Anterior cingulate cortex (tissue), 58 donors: Measurements from ENCODE around the gene IWS1.
A peak's percentile ranks its signal among the peaks of the same experiment; 100 is the strongest.
"Not testable (repeated sequence)": the region's sequence is repeated elsewhere in the genome, so short reads cannot be mapped to it uniquely, and the experiment has no call there.

Source experiments
- DNase-seq, 58 donors: peaks; one replicate each; lab custom pipeline; 2025; lab: John Stamatoyannopoulos, UW

The IWS1 gene

DNA sequence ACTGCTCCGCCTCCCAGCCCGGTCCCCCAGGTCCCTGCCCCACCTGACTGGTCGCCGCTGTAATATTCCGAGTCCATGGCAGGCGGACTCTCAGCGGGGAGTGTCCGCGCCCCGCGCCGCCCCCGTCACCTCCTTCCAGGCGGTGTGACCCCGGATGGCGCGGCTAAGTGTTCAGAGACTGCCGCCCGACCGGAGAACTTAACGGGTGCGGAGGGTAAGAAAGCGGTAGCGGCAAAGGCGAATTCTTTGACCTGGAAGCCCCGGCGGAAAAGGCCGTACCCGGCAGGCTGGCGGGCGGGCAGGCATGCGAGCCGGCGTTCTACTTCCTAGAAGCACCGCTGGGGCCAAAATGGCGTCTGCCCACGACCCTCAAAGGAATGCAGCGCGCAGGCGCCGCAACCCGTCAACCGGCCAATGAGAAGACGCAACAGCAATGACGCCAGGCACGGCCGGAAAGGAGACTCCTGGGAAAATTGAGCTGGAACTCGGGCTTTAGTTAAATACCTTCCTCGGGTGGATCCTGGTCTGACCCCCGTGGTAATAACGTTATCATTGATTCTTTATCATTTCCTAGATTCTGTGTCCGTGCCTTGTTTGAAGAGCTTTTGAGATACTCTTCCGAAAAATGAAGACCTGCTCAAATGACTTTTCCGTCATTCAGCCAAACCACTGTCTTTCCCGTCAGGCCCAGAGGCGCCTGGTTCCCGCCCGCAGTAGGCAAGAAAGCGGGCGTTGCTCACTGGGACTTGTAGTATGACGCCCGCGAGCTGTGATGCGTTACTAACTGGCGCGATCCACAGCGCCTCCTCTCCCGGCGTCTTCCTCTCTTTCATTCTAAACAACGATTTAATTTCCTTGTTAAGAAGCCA is at the start of gene IWS1:
IWS1 (minus strand) TSS at position 358 of the 869 bp plus-strand sequence; CDS start at position 77, 281 bp downstream.
- DNase-seq, result peak; percentile 64 to 98 (median 92)

DNA sequence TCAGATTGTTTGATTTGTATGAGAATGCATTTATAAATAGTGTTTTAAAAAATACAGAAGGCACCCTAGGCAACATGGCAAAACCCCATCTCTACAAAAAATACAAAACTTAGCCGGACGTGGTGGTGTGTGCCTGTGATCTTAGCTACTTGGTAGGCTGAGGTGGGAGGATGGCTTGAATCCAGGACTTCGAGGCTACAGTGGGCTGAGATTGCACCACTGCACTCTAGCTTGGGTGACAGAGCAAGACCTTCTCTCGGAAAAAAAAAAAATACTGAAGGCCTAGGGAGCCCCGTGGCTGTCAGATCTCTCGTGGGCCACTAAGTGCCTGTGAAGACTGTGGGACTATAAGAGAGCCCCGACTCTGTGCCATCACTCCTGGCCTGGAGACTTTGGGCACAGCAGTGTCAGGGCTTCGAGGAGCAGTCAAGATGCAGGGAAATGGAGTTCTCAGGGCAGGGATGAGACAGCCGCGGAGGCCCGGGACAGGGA is 49.7 kb upstream of the IWS1 start:
- DNase-seq, result no peak

GRCh38 chr2:127575185-127575765 is 49.0 kb upstream of the IWS1 start:
- no peak for DNase-seq

DNA sequence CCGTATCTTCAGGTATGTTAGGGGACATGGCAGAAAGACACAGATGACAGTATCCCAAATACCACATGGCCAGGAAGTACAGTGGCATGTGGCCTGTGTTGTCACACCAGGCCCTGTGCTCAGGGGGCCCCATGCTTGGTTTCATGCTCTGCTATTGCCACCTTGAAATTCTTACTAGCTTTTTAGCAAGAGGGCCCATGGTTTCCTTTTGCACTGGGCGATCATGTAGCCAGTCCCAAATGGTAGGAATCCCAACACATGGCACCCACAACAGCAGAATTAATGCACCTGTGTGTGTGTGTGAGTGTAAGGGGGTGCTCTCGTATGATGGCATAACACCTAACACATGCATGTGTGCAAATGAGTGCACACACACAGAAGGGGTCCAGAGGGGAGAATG is 48.4 kb upstream of the IWS1 start:
- DNase-seq, result no peak

DNA sequence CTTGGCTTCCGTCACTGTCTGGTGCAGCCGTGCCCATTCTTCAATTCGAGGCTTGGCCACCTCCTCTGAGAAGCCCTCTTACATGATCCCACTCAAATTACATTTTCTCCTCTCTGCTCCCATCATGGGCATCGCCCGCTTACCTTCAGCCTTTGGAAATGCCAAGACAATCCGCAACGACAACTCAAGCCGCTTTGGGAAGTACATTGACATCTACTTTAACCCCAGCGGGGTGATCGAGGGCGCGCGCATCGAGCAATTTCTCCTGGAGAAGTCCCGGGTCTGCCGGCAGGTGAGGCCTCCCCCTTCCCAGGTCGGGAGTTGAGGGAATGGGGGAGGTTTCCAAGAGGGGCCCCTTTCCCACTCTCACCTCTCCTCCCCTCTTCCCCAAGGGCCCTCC is 47.5 kb upstream of the IWS1 start:
- no peak for DNase-seq

- no peak for DNase-seq
Measured at GRCh38 chr2:127573298-127573697, 47.0 kb upstream of the IWS1 start.

DNA sequence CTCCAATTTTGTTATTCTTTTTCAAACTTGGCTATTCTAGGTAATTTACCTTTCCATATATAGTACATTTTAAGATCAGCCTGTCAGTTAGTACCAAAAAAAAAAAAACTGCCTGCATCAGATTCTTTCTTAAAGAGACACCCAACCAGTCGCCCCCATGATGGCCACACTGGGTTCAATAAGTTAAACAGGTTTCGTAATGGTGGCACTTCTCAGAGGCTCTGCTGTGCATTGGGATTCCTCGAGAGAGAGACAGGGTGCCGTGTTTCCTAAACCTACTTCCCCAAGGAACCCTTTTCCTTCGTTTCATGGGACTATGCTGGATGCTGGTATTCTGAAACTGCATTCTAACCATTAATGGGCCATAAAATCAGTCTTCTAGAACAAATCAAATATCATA is 46.6 kb upstream of the IWS1 start:
- no peak for DNase-seq

GRCh38 chr2:127572352-127572751 is 46.1 kb upstream of the IWS1 start:
- not testable (repeated sequence) for DNase-seq

- DNase-seq, result peak in 7 of 58 donors; percentile 2 to 47 (median 10)
Measured at GRCh38 chr2:127570282-127571250, 44.3 kb upstream of the IWS1 start.

DNA sequence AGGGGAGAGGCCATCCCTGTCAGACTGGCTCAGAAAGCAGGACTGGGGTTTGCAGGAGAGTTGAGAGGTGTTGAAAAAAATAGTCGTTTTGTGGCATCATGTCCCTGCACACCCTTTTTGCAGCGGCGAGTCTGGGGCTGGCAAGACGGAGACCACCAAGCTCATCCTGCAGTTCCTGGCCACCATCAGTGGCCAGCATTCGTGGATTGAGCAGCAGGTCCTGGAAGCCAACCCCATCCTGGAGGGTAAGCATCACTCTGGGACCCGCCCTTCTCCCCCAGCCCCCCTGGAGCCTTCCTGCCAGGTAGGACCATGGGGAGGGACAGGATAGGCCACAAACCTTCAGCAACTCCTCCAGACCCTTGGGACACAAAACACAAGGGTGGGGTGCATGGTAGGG is 43.4 kb upstream of the IWS1 start:
- DNase-seq, result no peak

- no peak for DNase-seq
Measured at GRCh38 chr2:127568128-127568527, 41.8 kb upstream of the IWS1 start.

DNA sequence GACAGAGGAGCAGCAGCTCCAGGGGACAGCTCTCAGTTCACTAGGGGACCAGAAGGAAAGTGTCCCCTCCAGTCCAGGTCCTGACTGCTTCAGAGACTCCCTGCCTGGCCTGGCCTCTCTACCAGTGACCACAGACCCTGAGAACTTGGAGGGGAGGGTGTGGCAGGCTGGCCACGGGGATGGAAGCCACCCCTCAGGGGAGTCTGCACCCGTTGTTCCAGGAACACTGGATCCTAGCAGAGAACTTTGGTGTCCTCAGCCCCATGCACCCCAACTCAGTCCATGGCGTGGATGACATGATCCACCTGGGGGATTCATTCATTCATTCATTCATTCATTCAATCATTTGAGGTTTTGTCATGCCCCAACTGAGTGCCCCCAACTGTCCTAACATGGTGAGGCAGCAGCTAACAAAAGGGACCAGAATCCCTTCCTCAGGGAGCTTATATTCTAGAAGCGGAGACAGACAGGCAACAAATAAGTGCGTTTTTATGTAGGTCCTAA is 41.1 kb upstream of the IWS1 start:
- DNase-seq, result no peak

GRCh38 chr2:127566576-127566975 is 40.3 kb upstream of the IWS1 start:
- DNase-seq, result no peak

DNA sequence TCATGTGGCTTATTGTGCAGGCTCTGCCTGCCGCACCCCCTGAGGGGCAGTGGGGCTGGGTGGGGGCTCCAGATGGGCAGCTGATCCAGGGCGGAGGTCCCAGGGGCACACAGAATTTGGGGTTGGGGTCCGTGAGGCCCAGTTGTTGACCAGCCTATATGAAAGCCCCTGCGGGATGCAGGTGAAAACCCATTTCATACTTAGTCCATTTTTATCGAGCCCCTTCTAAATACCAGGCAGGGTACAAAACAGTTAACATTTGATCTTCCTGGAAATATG is 39.8 kb upstream of the IWS1 start:
- DNase-seq, result no peak

- DNase-seq, result no peak
Measured at GRCh38 chr2:127565261-127566138, 39.2 kb upstream of the IWS1 start.

DNA sequence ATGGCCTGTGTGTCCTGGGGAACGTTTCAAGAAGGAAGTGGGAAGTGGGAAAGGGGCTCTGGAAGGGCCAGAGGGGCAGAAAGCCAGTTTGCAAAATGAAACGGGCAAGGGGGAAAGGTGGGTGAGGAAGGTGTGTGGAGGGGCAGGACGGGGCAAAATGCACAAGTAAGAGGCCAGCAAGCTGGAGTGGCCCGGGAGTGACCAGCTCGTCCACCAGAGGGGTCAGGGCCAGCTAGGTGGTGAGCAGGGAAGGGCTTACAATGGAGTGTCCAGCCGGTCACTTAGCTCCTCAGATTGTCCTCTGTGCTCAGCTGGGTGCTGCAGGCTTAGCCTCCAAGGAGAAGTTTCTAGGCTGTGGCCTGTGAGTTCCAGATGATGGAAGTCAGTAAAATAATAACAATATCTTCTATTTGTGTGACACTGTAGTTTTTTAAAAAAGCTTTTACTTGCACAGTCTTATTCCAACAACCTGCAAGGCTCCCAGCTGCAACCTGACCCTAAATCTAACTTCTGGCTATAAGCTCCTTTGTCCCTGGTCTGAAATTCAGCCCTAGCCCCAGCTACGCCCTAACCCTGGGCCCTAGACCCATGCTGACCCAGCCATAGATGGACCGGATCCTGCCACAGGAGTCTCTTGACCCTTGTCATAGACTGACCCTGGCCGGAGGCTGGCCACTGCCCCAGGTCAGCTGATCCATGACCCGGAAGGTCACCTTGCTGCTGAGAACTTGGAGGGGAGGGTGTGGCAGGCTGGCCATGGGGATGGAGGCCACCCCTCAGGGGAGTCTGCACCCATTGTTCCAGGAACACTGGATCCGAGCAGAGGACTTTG is 38.4 kb upstream of the IWS1 start:
- DNase-seq, result no peak

- no peak for DNase-seq
Measured at GRCh38 chr2:127563458-127564428, 37.5 kb upstream of the IWS1 start.

- DNase-seq, result no peak
Measured at GRCh38 chr2:127562936-127563335, 36.6 kb upstream of the IWS1 start.
